ENCODE data around the gene TNP2. TPM values are rescaled to one million over a fixed set of nuclear protein-coding genes. Genes with fewer than 3 reads are reported as not detected.
A peak's percentile ranks its signal among the peaks of the same experiment; 100 is the strongest.

Gene TNP2
- total and polyA plus RNA-seq, 2 of the 4 experiments (the other 2 are of a cell fraction): not detected

DNA sequence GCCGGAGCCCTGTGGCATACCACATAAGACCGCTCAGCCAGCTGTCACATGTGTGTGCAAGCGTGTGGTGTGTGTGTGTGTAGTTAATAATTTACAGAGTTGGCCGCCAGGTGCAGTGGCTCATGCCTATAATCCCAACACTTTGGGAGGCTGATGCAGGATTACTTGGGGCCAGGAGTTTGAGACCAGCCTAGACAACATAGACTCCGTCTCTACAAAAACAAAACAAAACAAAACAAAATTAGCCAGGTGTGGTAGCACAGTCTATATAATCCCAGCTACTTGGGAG is 33.5 kb downstream of the TNP2 start:
- Histone ChIP-seq H2BK20ac (ENCODE audit: low read depth, low read length) (no peak overlapping the region), H3K4me3 (ENCODE audit: insufficient read depth, low read depth, low read length) (no peak overlapping the region), H3K18ac (ENCODE audit: low read depth, low read length) (no peak overlapping the region), H3K56ac (ENCODE audit: extremely low read depth, insufficient read depth, low read length) (no peak overlapping the region), H3K4me1 (ENCODE audit: control insufficient read depth, insufficient read depth, low read length) (peaks cover 4% of the 10 kb centered on the region; the same call in 1 of the 2 replicates), H2BK5ac (ENCODE audit: low read depth, low read length, poor library complexity, severe bottlenecking) (no peak overlapping the region), H2AK9ac (replicated peaks; ENCODE audit: low read depth, low read length, poor library complexity) (no peak overlapping the region), H2BK15ac (ENCODE audit: low read depth, low read length) (no peak overlapping the region), H4K5ac (ENCODE audit: low read depth, low read length) (no peak overlapping the region), H4K91ac (ENCODE audit: insufficient read depth, low read depth, low read length) (no peak overlapping the region), H3K9me1 (ENCODE audit: insufficient read depth, low read length) (no peaks in the 10 kb centered on the region; the same call in 1 of the 2 replicates), H4K20me1 (ENCODE audit: insufficient read depth, low read length) (no peaks in the 10 kb centered on the region), H3K36me3 (ENCODE audit: control insufficient read depth, insufficient read depth, low read length) (no peaks in the 10 kb centered on the region), H2BK120ac (ENCODE audit: low read depth, low read length) (no peak overlapping the region), H4K8ac (ENCODE audit: low read depth in 2 of 2, low read length in 2 of 2) (no peak overlapping the region), H3K9me3 (ENCODE audit: control insufficient read depth, insufficient read depth, low read length) (no peaks in the 10 kb centered on the region), H3K14ac (replicated peaks; ENCODE audit: low read depth, low read length) (no peak overlapping the region), H3K27me3 (ENCODE audit: control insufficient read depth, insufficient read depth, low read length) (no peaks in the 10 kb centered on the region), H2AFZ (replicated peaks; ENCODE audit: low read length, poor library complexity) (no peak overlapping the region), H2AK5ac (ENCODE audit: low read depth, low read length) (0 out of 2 replicates have a peak overlapping the region, but pooled peaks have one; percentile 24), H3K4me2 (ENCODE audit: low read depth, low read length) (no peak overlapping the region), H3K4ac (ENCODE audit: low read depth, low read length) (no peak overlapping the region), H3K23ac (ENCODE audit: low read depth, low read length) (no peak overlapping the region), H3K27ac (ENCODE audit: insufficient read depth, low read length) (no peak overlapping the region), H3K9ac (ENCODE audit: low read depth, low read length) (no peak overlapping the region), H3K79me1 (ENCODE audit: low read depth in 1 of 2, low read length in 2 of 2) (no peaks in the 10 kb centered on the region)
- no TSS peak for BruUV-seq (replicated peaks)
- no peak for TF ChIP-seq SMC3 (IDR thresholded peaks at IDR 0.05; ENCODE audit: low read depth, low read length)
- no peak for TF ChIP-seq CEBPB (IDR thresholded peaks at IDR 0.05; ENCODE audit: low read depth, low read length)
- no peak for TF ChIP-seq CHD1 (IDR thresholded peaks at IDR 0.05; ENCODE audit: low read depth, low read length)
- no peak for TF ChIP-seq FOS (IDR thresholded peaks at IDR 0.05; ENCODE audit: low read depth, low read length)
- TF ChIP-seq ELK1 (IDR thresholded peaks at IDR 0.05; ENCODE audit: borderline replicate concordance, low read depth, low read length): no peak
- no peak for TF ChIP-seq RCOR1 (IDR thresholded peaks at IDR 0.05; ENCODE audit: insufficient replicate concordance, low read length)
- TF ChIP-seq NFE2L2 (IDR thresholded peaks at IDR 0.05; ENCODE audit: low read depth, low read length): no peak
- no peak for TF ChIP-seq RFX5 (IDR thresholded peaks at IDR 0.05; ENCODE audit: low read depth, low read length)
- TF ChIP-seq MXI1 (IDR thresholded peaks at IDR 0.05; ENCODE audit: borderline replicate concordance, low read depth, low read length): no peak
- TF ChIP-seq, protein P1, sequence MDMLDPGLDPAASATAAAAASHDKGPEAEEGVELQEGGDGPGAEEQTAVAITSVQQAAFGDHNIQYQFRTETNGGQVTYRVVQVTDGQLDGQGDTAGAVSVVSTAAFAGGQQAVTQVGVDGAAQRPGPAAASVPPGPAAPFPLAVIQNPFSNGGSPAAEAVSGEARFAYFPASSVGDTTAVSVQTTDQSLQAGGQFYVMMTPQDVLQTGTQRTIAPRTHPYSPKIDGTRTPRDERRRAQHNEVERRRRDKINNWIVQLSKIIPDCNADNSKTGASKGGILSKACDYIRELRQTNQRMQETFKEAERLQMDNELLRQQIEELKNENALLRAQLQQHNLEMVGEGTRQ (IDR thresholded peaks at IDR 0.05; ENCODE audit: low read depth, low read length): no peak
- TF ChIP-seq RAD21 (IDR thresholded peaks at IDR 0.05; ENCODE audit: low read length): no peak
- no peak for TF ChIP-seq POLR2A (IDR thresholded peaks at IDR 0.05; ENCODE audit: low read depth, low read length)
- no peak for TF ChIP-seq CTCF (conservative IDR thresholded peaks at IDR 0.05; ENCODE audit: low read depth, low read length)
- no peak for TF ChIP-seq BHLHE40 (IDR thresholded peaks at IDR 0.05; ENCODE audit: low read depth, low read length)
- in situ Hi-C loops (cut with MboI; ENCODE audit: low sequenced_read_pairs): no loop called here
- ChIA-PET POLR2A (ENCODE audit: unreplicated experiment) (no interaction called here), CTCF (no interaction called here)
- WGBS, 2 experiments (ENCODE audit: extremely low coverage in 2 of 2, insufficient read length in 1 of 2): 83% methylated on average over 1 of the region's 5 CpGs; no CpG with 5 or more reads in 1 of the 2 experiments
- DNase-seq (no peak), ATAC-seq (ENCODE audit: low read depth) (no peak)
- dilution Hi-C loops (cut with HindIII; ENCODE audit: low sequenced_read_pairs, unreplicated experiment): no loop called here
- intact Hi-C loops (cut with micrococcal nuclease): no loop called here
